T follicular helper cell (primary cell): ENCODE results near the gene LHFPL2.

Experiments used
- DNase-seq: peaks from one replicate; pipeline ENCODE4 v3.0.0-alpha.2; 2020; ENCODE audit warnings: low read depth

LHFPL2 gene

GRCh38 chr5:78666041-78666444 lies 17.5 kb upstream of the LHFPL2 start:
- DNase-seq = no peak

DNA sequence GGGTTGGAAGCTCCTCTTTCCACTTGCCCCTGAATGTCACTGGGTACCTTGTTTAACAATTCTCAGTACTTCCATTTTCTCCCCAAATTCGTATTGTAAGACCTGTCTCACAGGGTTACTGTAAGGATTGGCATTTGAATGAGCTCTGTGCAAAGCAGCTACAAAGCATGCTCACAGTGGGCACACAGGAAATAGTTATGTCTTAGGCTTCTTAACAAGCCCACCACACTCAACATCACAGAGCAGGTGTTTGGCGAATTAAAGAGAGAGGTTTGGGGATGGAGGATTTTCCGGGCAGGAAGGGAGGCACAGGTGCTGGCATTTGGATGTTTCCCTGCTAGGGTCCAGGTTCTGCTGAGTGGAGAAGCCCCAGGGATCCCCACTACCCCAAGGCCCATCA lies 17.0 kb upstream of the LHFPL2 start:
- no peak for DNase-seq

GRCh38 chr5:78662323-78662722 lies 13.8 kb upstream of the LHFPL2 start:
- DNase-seq = no peak

- no peak for DNase-seq
These were observed 13.1 kb upstream of the LHFPL2 start for GRCh38 chr5:78661691-78662090.

DNA sequence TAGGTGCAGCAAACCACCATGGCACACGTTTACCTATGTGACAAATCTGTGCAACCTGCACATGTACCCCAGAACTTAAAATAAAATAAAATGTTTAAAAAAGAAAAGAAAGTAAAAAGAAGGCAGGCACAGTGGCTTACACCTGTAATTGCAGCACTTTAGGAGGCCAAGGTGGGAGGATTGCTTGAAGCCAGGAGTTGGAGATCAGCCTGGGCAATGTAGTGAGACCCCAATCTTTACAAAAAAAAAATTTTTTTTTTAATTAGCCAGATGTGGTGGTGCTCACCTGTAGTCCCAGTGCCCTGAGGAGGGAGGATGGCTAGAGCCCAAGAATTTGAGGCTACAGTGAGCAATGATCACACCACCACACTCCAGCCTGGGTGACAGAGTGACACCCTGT lies 12.5 kb upstream of the LHFPL2 start:
- no peak for DNase-seq

GRCh38 chr5:78660401-78660800 lies 11.8 kb upstream of the LHFPL2 start:
- DNase-seq = no peak

DNA sequence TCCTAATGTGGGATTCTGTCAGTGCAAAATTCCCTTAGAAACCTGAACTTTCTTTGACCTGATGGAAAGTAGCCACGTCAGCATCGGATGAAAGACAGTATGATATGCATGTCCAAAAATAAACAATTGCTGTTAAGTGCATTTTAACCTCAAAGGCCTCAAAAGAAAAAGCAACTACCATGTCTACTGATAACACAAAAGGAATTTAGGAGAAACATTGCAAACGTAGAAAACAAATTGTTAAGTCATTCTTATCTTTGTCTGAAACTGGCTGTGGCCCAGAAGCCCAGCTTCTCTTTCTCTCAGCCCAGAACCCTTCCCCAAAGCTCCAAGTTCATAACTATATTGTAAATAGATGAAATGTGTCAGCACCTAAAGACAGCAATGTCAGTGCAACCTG lies 11.1 kb upstream of the LHFPL2 start:
- DNase-seq = no peak

DNA sequence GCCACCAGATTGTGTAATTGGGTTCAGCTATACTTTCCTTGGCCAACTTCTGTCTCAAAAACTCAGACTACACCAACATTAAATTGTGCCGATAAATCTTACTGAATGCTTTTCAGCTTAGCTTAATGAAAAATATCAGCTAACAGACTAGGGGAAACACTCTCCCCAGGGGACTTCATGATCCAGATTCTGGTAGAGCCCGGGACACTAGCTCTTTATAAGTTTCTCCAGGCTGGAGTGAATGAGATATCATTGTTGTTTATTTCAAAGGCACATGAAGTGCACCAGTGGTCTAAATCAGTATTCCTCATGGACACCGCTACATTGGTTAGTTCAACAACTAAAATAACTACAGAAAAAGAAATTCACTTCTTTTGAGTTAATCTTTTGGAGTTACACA lies 10.5 kb upstream of the LHFPL2 start:
- DNase-seq = no peak

GRCh38 chr5:78657201-78657600 lies 8.6 kb upstream of the LHFPL2 start:
- no peak for DNase-seq

DNA sequence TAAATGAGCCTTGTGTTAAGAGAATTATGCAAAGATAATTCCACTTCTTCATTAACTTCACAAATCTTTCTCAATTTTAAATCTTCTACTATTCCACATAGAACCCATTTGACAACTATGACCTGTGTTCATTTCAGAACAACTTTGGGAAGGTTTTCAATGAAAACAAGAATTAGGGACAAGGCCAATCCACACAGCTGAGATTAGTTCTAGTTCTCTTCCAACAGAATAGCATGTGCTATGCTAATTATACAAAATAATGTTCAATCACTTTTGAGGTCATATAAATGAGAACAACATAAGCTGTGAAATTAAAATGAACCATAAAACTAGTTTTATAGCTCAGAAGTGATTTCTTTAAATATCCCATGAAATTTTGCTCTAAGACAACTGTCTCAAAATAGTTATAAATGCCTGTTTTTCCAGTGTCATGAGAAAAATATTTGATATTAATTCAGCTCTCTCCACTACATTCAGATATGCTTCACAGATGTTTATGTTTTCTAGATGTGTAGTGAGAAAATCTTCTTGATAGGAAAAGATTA lies 7.2 kb upstream of the LHFPL2 start:
- no peak for DNase-seq

GRCh38 chr5:78654386-78654785 lies 5.8 kb upstream of the LHFPL2 start:
- DNase-seq = no peak

- no peak for DNase-seq
These were observed 5.3 kb upstream of the LHFPL2 start for GRCh38 chr5:78653681-78654366.

DNA sequence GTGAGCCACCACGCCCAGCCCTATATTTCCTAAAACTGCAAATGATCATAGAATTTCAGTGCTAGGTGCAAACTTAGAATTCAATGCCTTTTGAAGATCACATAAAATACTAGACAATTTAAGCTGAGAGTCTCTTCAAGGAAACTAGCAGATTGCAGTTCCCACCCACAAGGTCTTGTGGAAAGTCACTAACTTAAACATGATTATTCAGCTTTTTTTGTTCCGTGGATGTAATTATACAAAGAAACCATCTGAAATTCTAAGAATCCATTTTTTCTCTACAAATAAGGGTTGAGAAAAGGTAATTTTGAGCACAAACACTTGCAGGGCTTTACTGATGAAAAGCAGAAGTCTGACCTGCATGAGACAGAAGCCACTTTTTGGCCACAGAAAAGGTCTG lies 4.5 kb upstream of the LHFPL2 start:
- DNase-seq = no peak

DNA sequence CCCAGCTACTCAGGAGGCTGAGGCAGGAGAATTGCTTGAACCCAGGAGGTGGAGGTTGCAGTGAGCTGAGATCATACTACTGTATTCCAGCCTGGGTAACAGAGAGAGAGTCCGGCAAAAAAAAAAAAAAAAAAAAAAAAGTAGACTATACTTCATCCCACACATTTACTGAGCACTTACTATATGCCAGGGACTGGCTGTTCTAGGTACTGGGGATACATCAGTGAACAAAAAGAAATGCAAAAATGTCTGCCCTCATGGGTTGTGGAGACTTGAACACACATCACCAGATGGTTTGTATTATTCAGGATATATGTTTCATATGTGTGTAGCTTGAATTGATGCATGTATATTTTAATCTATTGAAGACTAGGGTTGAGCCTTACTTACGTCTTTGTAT lies 2.9 kb upstream of the LHFPL2 start:
- no peak for DNase-seq

DNA sequence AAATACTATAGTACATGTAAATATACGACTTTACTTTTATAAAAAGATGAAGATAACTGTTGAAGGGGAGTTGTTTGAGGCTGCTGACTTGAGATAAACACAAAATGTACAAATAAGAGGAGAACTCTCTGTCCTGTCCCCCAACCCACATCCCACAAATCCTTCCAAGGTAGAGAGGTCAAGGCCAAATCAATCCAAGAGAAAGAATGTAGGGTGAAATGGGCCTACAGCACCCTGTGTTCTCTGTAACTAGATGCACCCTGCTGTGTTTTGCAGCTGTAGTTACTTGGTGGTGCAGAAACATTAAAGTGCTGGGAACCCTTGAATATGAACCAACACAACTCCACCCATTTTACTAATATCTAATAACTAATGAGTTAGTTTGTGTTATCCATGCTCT lies 2.0 kb upstream of the LHFPL2 start:
- no peak for DNase-seq

DNA sequence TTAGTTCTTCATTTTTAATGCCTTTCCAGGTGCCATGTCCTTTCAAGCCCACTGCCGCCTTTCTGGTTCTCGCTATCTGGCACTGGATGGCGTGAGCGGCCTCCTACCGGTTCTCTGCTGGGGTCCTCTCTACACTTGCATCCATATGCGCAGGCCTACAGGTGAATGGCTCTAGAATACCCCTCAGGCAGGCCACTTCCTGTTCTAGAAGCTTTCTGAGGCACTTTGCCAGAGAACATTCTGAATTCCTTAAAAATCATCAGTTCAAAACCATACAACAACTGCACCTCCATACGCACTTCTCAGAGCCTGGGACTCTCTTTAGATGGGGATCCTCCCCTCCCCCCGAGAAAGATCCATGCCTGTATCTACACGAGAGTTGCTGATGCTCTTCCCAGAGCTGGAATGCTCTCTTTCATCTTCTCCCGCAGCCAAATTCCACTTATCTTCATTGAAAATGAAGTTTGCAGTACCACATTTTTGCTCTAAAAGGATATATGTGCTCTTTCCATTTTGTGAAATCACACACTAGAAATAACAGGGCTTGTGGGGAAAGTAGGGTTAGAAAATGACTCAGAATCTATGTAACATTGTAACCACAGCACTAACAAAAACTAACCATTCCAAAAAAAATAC lies 1.4 kb upstream of the LHFPL2 start:
- DNase-seq = no peak

DNA sequence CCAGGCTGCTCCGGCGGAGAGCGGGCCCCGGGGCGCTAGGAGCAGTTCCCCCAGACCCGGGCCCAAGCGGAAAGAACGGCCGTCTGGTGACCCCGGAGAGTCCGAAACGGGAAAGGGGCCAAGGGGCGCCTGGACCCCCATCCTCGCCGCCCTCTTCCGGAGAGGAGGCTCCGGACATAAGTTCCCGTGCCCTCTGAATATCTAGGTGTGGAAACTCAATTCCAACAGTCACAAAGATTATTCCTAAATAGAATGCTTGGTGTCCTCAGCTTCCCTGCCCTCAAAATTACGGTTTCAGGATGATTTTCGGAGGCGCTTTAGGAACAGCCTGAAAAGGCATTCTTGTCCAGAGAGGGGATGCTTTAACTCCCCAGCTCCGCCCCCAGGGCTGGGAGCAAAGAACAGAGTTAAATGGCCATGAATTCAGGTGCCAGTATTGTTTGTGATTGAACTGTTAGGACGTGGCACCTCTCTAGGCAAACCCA lies 681 bp upstream of the LHFPL2 start:
- DNase-seq = no peak

DNA sequence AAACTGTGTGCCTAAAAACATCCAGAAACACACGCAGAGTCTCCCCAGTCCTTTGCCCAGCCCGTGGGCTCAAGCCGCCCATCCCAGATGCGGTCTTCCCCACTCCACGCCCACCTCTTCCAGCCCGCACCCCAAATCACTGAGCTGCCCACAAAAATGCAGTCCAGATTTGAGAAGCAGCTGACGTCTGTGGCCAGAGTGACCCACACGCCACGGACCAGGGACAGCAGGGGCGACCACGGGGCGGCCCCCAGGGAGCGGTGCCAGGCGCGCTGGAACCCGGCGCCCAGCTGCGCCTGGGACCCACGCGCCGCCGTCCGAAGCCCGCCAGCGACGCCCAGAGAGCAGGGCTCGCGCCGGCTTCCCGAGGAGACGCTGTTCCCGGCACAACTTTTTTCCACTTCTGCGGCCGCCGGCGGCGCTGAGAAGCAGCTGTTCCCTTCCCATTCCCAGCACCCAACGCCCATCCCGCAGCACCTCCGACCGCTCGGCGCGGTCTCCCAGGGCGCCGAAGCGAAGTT lies 674 bp downstream of the LHFPL2 start:
- DNase-seq = no peak

GRCh38 chr5:78647351-78647818 lies 1.2 kb downstream of the LHFPL2 start:
- no peak for DNase-seq

DNA sequence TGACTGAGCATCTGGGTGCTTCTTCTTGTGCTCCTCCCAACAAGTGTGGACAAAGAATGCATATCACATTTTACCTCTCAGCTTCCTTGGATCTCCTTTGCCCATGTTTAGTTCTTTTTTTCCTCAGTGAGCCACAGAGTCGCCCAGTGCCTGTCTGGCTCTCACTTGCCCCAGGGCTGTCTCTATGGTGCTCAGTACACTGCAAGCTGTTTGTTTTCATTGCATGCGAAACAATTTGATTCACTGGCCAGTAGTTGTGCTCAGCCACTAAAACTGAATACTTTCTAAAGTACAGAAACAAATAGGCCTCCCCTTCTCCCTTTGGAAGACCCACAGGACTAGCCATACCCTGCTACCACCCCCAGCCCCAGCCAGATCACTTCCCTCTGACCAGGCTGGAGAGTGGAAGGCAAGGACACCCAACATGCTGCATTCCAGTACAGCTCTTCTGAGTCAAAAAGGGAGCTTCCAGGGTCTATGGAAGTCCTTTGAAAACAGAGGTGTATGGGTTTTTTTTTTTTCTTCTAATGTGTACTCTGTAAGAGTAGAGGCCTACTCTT lies 3.8 kb downstream of the LHFPL2 start:
- no peak for DNase-seq

DNA sequence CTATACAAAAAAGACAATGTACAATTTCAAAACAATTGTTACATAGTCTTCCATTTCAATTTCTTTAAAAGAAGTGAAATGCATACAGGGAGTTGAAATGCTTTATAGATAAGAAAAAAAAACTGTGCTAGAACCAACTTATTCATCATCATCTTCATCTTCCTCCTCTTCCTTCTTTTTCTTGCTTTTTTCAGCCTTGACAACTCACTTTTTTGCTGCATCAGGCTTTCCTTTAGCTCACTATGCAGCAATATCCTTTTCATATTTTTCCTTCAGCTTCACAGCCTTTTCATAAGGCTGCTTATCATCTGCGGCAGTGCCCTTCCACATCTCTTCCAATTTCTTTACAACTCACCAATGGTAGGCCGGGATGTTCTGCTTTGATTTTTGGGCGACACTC lies 4.4 kb downstream of the LHFPL2 start:
- no peak for DNase-seq

DNA sequence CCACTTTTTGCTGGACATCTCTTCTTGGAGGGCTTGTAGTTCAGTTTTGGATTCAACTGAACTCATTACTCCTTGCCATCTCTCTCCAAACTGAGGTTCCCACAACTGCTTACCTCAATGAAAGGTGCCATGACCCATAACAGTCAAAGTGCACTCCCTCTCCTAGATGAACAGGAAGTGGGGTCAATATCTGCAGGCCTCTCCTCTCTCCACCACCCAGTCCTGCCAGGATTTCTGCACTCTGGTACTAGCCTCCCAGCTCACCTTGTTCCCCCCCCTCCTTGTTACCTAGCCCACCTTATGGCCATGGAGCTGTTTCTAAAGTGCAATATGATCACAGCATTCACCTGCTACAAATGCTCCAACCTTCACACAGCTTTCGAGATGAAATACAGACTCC lies 5.9 kb downstream of the LHFPL2 start:
- DNase-seq = no peak
